ENCODE measurements around the gene LRRC8B. TPM values are rescaled to one million over a fixed set of nuclear protein-coding genes. Genes with fewer than 3 reads are reported as not detected.

LRRC8B gene
- total RNA-seq, 4 donors from 2014 or later = 3.3 to 9.2 (median 4.1) TPM

DNA sequence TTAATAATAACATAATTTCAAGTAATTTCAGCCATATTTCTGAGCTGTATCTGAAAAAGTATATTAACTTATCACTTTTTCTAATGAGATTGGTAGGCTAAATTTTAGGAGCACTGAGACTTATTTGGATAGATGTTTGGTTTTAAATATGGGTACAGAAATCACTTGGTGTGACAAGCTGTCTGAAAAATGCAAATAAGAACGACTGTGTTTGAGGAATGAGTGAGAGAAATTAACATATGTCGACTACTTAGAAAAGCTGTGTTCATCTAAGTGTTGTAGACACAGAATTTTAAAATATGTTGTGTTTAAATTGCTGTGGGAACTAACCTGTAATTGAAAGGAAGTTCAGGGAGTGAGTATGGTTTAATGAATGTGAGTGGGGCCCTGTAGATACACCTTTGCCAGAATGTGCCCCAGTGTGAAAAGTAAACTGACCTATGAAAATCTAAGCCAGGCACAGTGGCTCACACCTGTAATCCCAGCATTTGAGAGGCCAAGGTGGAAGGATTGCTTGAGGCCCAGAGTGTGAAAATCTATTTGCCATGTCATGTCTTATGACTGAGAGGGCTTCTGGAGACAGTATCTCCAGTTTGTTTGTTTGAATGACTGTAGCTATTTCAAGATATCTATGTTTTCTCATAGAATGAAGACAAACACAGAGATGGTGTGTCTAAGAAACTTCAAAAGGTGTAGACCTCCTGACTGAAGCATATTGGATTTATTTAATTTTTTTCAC is 54.5 kb downstream of the LRRC8B start:
- H3K9me3 ChIP-seq = no peaks in the 10 kb centered on the region
- intact Hi-C loops (cut with DNase I) = no loop called here
- peaks cover 5 to 42% (median 22%) of the 10 kb centered on the region in 4 donors for H3K36me3 ChIP-seq
- DNase-seq (ENCODE audit: extremely low spot score) = no peak
- H3K27ac ChIP-seq (replicated peaks in 1 of 4) = no peak overlapping the region
- H3K4me1 ChIP-seq = no peaks in the 10 kb centered on the region
- TF ChIP-seq CTCF (IDR thresholded peaks at IDR 0.05) (no peak), POLR2AphosphoS5 (IDR thresholded peaks at IDR 0.05) (no peak)
- no peaks in the 10 kb centered on the region for H3K27me3 ChIP-seq
- 89% methylated on average over 2 of the region's 2 CpGs for WGBS
- no peak overlapping the region for H3K4me3 ChIP-seq

GRCh38 chr1:89580036-89580435 is 55.4 kb downstream of the LRRC8B start:
- intact Hi-C loops (cut with DNase I) = no loop called here
- Histone ChIP-seq H3K4me3 (no peak overlapping the region), H3K4me1 (no peaks in the 10 kb centered on the region), H3K27me3 (no peaks in the 10 kb centered on the region), H3K27ac (replicated peaks in 1 of 4) (no peak overlapping the region), H3K36me3 (peaks cover 5 to 43% (median 28%) of the 10 kb centered on the region in 4 donors), H3K9me3 (no peaks in the 10 kb centered on the region)
- WGBS = 95% methylated on average over 7 of the region's 7 CpGs
- DNase-seq (ENCODE audit: extremely low spot score) = no peak
- no peak for TF ChIP-seq EP300 (IDR thresholded peaks at IDR 0.05)
- TF ChIP-seq POLR2A (IDR thresholded peaks at IDR 0.05; ENCODE audit: low read depth) = no peak
- no peak for TF ChIP-seq CTCF (IDR thresholded peaks at IDR 0.05)
- no peak for TF ChIP-seq POLR2AphosphoS5 (IDR thresholded peaks at IDR 0.05)

GRCh38 chr1:89581859-89582258 is 57.2 kb downstream of the LRRC8B start:
- no peaks in the 10 kb centered on the region for H3K27me3 ChIP-seq
- no peak overlapping the region for H3K27ac ChIP-seq (replicated peaks in 1 of 4)
- H3K4me1 ChIP-seq = no peaks in the 10 kb centered on the region
- peaks cover 5 to 38% (median 26%) of the 10 kb centered on the region in 4 donors for H3K36me3 ChIP-seq
- intact Hi-C loops (cut with DNase I) = no loop called here
- no peak for TF ChIP-seq EP300 (IDR thresholded peaks at IDR 0.05)
- TF ChIP-seq CTCF (IDR thresholded peaks at IDR 0.05) = no peak
- no peak for TF ChIP-seq POLR2A (IDR thresholded peaks at IDR 0.05; ENCODE audit: low read depth)
- no peak for TF ChIP-seq POLR2AphosphoS5 (IDR thresholded peaks at IDR 0.05)
- WGBS = 94% methylated on average over 1 of the region's 1 CpG
- H3K9me3 ChIP-seq = no peaks in the 10 kb centered on the region
- no peak overlapping the region for H3K4me3 ChIP-seq
- DNase-seq (ENCODE audit: extremely low spot score) = no peak

DNA sequence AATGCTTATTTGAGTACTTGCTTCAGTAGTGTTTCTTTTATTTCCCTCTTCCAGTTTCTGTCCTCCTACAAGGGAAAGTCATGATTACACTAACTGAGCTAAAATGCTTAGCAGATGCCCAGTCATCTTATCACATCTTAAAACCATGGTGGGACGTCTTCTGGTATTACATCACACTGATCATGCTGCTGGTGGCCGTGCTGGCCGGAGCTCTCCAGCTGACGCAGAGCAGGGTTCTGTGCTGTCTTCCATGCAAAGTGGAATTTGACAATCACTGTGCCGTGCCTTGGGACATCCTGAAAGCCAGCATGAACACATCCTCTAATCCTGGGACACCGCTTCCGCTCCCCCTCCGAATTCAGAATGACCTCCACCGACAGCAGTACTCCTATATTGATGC is 57.9 kb downstream of the LRRC8B start:
- no peaks in the 10 kb centered on the region for H3K27me3 ChIP-seq
- intact Hi-C loops (cut with DNase I) = no loop called here
- no peak for DNase-seq (ENCODE audit: extremely low spot score)
- H3K4me1 ChIP-seq = no peaks in the 10 kb centered on the region
- H3K4me3 ChIP-seq = no peak overlapping the region
- H3K27ac ChIP-seq (replicated peaks in 1 of 4) = no peak overlapping the region
- TF ChIP-seq EP300 (IDR thresholded peaks at IDR 0.05) (no peak), CTCF (IDR thresholded peaks at IDR 0.05) (no peak), POLR2A (IDR thresholded peaks at IDR 0.05; ENCODE audit: low read depth) (no peak), POLR2AphosphoS5 (IDR thresholded peaks at IDR 0.05) (no peak)
- no peaks in the 10 kb centered on the region for H3K9me3 ChIP-seq
- 92% methylated on average over 9 of the region's 9 CpGs for WGBS
- peaks cover 5 to 38% (median 26%) of the 10 kb centered on the region in 4 donors for H3K36me3 ChIP-seq

GRCh38 chr1:89584211-89584610 is 59.6 kb downstream of the LRRC8B start:
- H3K36me3 ChIP-seq = peaks cover 5 to 38% (median 26%) of the 10 kb centered on the region in 4 donors
- TF ChIP-seq POLR2AphosphoS5 (IDR thresholded peaks at IDR 0.05) (no peak), CTCF (IDR thresholded peaks at IDR 0.05) (no peak), POLR2A (IDR thresholded peaks at IDR 0.05; ENCODE audit: low read depth) (no peak), EP300 (IDR thresholded peaks at IDR 0.05) (no peak)
- WGBS = 100% methylated on average over 2 of the region's 2 CpGs
- H3K27me3 ChIP-seq = no peaks in the 10 kb centered on the region
- H3K9me3 ChIP-seq = no peaks in the 10 kb centered on the region
- no peak overlapping the region for H3K27ac ChIP-seq (replicated peaks in 1 of 4)
- H3K4me3 ChIP-seq = no peak overlapping the region
- DNase-seq (ENCODE audit: extremely low spot score) = no peak
- H3K4me1 ChIP-seq = peaks cover 0 to 3% (median 0%) of the 10 kb centered on the region in 4 donors
- intact Hi-C loops (cut with DNase I) = no loop called here
